ENCODE measurements around the gene MYH11.

The MYH11 gene

DNA sequence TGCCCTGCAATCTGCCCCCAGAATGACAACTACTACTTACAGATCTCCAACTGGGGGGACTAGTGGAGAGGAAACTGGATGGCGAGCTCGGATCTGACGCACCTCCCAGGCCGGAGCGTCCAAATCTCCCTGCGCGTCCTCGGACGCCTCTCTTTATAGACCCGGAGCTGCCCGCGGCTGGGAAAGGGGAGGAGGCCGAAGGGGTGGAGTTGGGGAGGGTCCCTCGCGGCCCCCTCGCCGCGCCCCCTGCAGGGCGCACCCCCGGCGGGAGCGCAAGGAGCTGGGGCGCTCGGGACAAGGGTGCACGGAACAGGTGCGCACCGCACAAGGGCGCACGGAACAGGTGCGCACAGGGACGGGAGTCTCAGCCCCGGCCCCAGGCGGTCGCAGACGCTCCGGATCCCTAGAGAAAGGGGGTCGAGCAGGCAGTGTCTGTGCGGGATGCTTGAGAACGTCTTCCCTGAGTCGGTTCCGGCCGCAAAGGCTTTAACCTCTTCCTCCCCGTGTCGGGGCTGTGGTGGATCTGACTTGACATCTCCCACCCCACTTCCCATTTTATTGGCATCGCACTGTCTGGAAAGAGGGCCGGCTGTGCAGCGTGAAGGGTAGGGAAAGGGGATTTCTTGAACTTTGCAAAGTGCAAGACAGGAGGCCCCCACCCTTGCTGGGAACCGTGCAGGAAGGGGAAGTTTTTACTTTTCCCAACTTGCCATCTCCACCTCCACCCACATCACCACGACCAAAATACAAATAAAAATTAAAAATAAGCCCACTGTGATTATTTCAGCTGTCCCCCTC is at the start of gene MYH11:
Gene MYH11 (minus strand): TSS at position 128 of the 798 bp plus-strand sequence. CDS start 18,776 bp downstream, outside the sequence.
- intact Hi-C loops (cut with DNase I; ENCODE audit: low total_unique reads): no loop called here
- peak; percentile 32 to 85 for DNase-seq
- TF ChIP-seq, protein P1, sequence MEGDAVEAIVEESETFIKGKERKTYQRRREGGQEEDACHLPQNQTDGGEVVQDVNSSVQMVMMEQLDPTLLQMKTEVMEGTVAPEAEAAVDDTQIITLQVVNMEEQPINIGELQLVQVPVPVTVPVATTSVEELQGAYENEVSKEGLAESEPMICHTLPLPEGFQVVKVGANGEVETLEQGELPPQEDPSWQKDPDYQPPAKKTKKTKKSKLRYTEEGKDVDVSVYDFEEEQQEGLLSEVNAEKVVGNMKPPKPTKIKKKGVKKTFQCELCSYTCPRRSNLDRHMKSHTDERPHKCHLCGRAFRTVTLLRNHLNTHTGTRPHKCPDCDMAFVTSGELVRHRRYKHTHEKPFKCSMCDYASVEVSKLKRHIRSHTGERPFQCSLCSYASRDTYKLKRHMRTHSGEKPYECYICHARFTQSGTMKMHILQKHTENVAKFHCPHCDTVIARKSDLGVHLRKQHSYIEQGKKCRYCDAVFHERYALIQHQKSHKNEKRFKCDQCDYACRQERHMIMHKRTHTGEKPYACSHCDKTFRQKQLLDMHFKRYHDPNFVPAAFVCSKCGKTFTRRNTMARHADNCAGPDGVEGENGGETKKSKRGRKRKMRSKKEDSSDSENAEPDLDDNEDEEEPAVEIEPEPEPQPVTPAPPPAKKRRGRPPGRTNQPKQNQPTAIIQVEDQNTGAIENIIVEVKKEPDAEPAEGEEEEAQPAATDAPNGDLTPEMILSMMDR (IDR thresholded peaks at IDR 0.05): peak; percentile 9 to 23
- Histone ChIP-seq H3K36me3 (peaks cover 0 to 14% (median 0%) of the 10 kb centered on the region in 3 donors), H3K27ac (peak within 1 kb of the TSS; percentile 89 to 97), H3K4me1 (peaks cover 0 to 23% (median 9%) of the 10 kb centered on the region in 4 donors), H3K9me3 (no peaks in the 10 kb centered on the region), H3K4me3 (peak within 1 kb of the TSS; percentile 61 to 74), H3K27me3 (no peaks in the 10 kb centered on the region)

DNA sequence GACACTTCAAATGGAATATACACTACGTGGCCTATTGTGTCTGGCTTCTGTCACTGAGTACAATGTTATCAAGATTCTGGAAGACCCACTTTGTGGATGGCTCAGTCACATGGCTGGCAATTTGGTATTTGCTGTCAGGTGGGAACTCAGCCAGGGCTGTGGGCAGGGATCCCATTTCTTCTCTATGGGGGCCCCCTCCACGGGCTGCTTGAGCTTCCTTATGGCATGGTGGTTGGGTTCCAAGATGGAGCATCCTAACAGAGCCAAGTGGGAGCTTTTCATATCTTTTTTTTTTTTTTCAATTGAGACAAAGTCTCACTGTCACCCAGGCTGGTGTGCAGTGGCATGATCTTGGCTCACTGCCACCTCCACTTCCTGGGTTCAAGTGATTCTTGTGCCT is 49.6 kb upstream of the MYH11 start:
- no peak for DNase-seq
- Histone ChIP-seq H3K4me3 (no peak overlapping the region), H3K4me1 (no peaks in the 10 kb centered on the region), H3K9me3 (no peaks in the 10 kb centered on the region), H3K27ac (no peak overlapping the region), H3K27me3 (no peaks in the 10 kb centered on the region), H3K36me3 (no peaks in the 10 kb centered on the region)
- intact Hi-C loops (cut with DNase I; ENCODE audit: low total_unique reads): no loop called here
- TF ChIP-seq, protein P1 (IDR thresholded peaks at IDR 0.05): no peak

DNA sequence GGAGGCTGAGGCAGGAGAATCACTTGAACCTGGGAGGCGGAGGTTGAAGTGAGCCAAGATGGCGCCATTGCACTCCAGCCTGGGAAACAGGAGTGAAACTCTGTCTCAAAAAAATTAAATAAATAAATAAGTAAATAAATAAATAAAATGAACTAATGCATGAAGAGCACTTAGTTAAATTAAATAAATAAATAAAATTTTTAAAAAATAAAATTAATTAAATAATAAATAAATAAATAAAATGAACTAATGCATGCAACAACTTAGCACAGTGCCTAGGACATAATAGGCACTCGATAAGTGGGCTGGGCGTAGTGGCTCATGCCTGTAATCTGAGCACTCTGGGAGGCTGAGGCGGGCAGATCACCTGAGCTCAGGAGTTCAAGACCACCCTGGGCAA is 47.1 kb upstream of the MYH11 start:
- intact Hi-C loops (cut with DNase I; ENCODE audit: low total_unique reads): no loop called here
- TF ChIP-seq, protein P1 (IDR thresholded peaks at IDR 0.05): no peak
- Histone ChIP-seq H3K4me1 (no peaks in the 10 kb centered on the region), H3K9me3 (no peaks in the 10 kb centered on the region), H3K27ac (no peak overlapping the region), H3K4me3 (no peak overlapping the region), H3K36me3 (no peaks in the 10 kb centered on the region), H3K27me3 (no peaks in the 10 kb centered on the region)
- DNase-seq: no peak

DNA sequence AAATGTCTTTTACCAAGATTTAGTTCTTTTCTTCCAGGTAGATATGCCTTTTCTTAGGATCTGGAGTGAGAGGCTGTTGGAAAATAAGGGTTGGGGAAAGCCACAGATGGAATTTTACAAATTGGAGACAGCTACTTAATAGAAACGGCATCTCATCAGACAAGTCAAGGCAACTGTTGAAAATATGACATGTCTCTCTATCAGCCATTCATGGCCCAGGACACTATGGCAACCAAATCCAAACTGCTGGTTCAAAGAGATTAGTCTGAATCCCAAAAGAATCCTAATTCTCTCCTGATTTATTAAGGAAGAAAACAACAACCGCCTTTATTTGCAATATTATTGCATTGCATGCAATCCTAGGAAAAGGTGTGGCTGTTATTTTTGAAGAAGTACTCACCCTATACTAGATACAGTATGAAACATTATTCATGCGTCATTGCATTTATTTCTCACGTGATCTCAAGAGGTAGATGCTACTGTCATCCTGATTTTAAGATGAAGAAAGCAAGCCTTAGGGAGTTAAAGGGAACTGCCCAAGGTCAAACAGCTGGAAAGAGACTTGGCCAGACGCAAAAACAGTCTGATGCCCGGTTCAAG is 44.2 kb upstream of the MYH11 start:
- DNase-seq: no peak
- no peaks in the 10 kb centered on the region for H3K27me3 ChIP-seq
- H3K9me3 ChIP-seq: no peaks in the 10 kb centered on the region
- H3K4me3 ChIP-seq: no peak overlapping the region
- TF ChIP-seq, protein P1 (IDR thresholded peaks at IDR 0.05): no peak
- H3K27ac ChIP-seq: no peak overlapping the region
- intact Hi-C loops (cut with DNase I; ENCODE audit: low total_unique reads): no loop called here
- H3K4me1 ChIP-seq: no peaks in the 10 kb centered on the region
- H3K36me3 ChIP-seq: no peaks in the 10 kb centered on the region

DNA sequence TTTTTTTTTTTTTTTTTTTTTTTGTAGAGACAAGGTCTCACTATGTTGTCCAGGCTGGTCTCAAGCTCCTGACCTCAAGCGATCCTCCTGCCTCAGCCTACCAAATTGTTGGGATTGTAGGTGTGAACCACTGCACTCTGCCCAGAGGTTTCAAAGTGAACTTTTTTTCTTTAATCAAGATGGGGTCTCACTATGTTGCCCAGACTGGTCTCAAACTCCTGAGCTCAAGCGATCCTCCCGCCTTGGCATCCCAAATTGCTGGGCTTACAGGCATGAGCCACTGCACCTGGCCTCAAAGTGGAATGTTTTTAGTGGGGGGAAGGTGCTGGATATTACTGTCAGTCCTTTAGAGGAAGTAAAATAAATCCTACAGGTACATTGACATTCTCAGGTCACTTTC is 43.5 kb upstream of the MYH11 start:
- H3K4me1 ChIP-seq: no peaks in the 10 kb centered on the region
- no peaks in the 10 kb centered on the region for H3K9me3 ChIP-seq
- no peak overlapping the region for H3K27ac ChIP-seq
- no peaks in the 10 kb centered on the region for H3K27me3 ChIP-seq
- DNase-seq: no peak
- H3K36me3 ChIP-seq: no peaks in the 10 kb centered on the region
- TF ChIP-seq, protein P1 (IDR thresholded peaks at IDR 0.05): no peak
- intact Hi-C loops (cut with DNase I; ENCODE audit: low total_unique reads): no loop called here
- H3K4me3 ChIP-seq: no peak overlapping the region

All from tibial artery (tissue), 4 donors.